GM10248 (cell line): ENCODE results near the gene MIGA2.
A peak's percentile ranks its signal among the peaks of the same experiment; 100 is the strongest.
"Not testable (repeated sequence)": the region's sequence is repeated elsewhere in the genome, so short reads cannot be mapped to it uniquely, and the experiment has no call there.

Experiments
- CTCF ChIA-PET: fragments of 300-600 bp; sonication (Branson Sonifier 250); formaldehyde crosslinking; extraction: SDS; loops from one replicate; lab custom pipeline; 2021; ENCODE audit warnings: antibody characterized with exemption; lab: Yijun Ruan, JAX
- POLR2A ChIA-PET: fragments of 350-650 bp; sonication (Branson Sonifier 250); formaldehyde crosslinking; extraction: SDS; loops from one replicate; lab custom pipeline; 2020; ENCODE audit warnings: antibody characterized with exemption; lab: Yijun Ruan, JAX
- DNase-seq: peaks from one replicate; pipeline ENCODE4 v3.0.0; 2012; ENCODE audit errors: extremely low spot score
- TF ChIP-seq, protein P1 (sequence below): IDR thresholded peaks from 2 replicates; pipeline ENCODE4 v1.5.1; 2012; ENCODE audit warnings: mild to moderate bottlenecking, low read depth; ENCODE audit errors: extremely low read depth, missing control alignments, control extremely low read depth

Gene MIGA2

DNA sequence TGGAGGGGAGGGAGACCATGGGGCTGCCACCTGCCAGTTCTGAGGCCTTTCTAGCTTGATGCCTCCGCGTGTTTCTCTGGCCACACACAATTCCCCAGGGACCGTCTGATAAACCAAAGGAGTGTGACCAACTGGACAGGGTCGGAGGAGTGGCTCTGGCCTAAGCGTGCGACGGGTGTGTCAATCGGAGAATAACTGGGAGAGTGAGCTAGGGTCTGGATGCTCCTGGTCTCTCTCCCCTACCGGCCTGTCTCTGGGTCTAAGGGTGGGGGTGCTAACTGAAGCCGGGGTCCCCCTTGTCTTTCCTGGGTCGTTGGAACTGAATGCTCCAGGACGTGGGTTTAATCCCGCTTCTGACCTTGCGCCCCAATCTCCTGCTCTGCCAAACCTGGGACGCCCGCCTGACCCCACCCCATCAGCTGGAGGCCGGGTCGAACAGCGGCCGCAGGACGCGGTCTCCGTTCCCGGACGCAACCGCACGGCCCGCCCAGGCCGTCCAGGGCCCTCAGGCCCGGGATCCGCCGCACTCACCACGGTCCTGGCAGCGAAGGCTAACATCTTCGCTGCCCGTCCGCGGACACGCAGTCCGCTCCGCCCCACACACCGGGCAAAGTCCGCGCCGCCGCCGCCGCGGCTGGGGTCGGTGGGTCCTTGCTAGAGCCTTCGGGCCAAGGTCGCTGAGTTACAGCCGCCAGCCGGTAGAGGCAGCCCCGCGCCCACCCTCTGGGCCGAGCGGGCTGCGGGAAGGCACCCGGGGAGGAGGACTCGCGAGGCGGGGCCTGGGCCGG is 73.7 kb downstream of the MIGA2 start:
- CTCF ChIA-PET, result interaction anchor here (0.6 to 5.2 kb wide), 2 partner anchors 21 to 33 kb away, joined by 3 to 25 read pairs; no protein-coding TSS in a partner anchor
- no peak for DNase-seq
- POLR2A ChIA-PET, result interaction anchor here (1.7 kb wide), 1 partner anchor 33 kb away, joined by 5 read pairs; no protein-coding TSS in a partner anchor
- TF ChIP-seq, protein P1, sequence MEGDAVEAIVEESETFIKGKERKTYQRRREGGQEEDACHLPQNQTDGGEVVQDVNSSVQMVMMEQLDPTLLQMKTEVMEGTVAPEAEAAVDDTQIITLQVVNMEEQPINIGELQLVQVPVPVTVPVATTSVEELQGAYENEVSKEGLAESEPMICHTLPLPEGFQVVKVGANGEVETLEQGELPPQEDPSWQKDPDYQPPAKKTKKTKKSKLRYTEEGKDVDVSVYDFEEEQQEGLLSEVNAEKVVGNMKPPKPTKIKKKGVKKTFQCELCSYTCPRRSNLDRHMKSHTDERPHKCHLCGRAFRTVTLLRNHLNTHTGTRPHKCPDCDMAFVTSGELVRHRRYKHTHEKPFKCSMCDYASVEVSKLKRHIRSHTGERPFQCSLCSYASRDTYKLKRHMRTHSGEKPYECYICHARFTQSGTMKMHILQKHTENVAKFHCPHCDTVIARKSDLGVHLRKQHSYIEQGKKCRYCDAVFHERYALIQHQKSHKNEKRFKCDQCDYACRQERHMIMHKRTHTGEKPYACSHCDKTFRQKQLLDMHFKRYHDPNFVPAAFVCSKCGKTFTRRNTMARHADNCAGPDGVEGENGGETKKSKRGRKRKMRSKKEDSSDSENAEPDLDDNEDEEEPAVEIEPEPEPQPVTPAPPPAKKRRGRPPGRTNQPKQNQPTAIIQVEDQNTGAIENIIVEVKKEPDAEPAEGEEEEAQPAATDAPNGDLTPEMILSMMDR, result no peak

GRCh38 chr9:129110740-129111527 is 74.5 kb downstream of the MIGA2 start, which contains the start of the genes CRAT and PTPA:
Gene CRAT (minus strand): TSS chr9:129110793. CDS start chr9:129110509, 284 bp downstream.
Gene PTPA (plus strand): TSS chr9:129111415. CDS start chr9:129111601, 186 bp downstream.
- TF ChIP-seq, protein P1, result no peak
- POLR2A ChIA-PET, result interaction anchor here (0.7 to 1.7 kb wide), 2 partner anchors 32 to 185 kb away, joined by 4 to 5 read pairs; no protein-coding TSS in a partner anchor
- CTCF ChIA-PET, result interaction anchor here (1.4 to 5.8 kb wide), 3 partner anchors 20 to 500 kb away, joined by 3 to 38 read pairs (median 25); no protein-coding TSS in a partner anchor
- peak; percentile 100 for DNase-seq

DNA sequence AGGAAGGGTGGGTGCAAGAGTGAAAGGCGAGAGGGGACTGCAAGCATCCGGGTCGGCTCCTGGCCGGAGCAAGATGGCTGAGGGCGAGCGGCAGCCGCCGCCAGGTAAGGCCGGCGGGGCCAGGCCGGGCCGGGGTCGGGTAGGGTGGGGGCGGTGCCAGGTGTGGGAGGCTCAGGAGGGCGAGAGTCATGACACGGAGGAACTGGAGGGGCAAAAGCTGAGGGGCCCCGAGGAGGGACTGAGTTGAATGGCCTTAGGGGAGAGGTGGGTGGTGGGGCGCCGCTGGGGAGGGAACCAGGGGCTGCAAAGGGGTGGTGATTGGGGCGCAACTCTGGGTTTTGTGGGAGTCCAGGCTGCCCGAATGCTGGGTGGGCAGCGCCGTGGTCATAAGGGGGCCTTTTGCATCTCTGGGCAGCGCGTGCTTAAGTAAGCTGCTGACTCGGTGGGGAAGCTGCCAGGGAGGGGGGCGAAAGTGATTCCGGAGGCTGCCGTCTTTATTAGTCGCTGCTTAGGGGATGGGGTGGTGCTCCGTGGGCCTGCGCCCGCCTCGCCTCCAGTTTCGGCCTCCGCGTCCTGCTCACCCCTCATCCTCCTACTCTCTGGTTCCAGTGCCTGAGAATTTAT is 75.2 kb downstream of the MIGA2 start:
- TF ChIP-seq, protein P1, result no peak
- ChIA-PET POLR2A (interaction anchor here (0.5 to 1.7 kb wide), 3 partner anchors 31 to 409 kb away, joined by 4 to 5 read pairs (median 5); no protein-coding TSS in a partner anchor), CTCF (interaction anchor here (1.4 to 5.8 kb wide), 5 partner anchors 11 to 499 kb away, joined by 3 to 38 read pairs (median 6); no protein-coding TSS in a partner anchor)
- DNase-seq, result peak; percentile 52

DNA sequence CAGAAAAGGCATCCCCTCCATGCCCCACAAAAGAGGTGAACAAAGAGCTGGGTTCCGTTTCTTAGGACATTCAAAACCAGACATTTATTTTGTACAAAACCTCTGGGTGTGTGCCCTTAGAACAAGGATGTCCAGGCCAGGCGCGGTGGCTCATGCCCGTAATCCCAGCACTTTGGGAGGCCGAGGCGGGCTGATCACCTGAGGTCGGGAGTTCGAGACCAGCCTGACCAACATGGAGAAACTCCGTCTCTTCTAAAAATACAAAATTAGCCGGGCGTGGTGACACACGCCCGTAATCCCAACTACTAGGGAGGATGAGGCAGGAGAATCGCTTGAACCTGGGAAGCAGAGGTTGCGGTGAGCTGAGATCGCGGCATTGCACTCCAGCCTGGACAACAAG is 76.1 kb downstream of the MIGA2 start:
- POLR2A ChIA-PET, DNase-seq: not testable (repeated sequence)
- CTCF ChIA-PET, result interaction anchor here (1.4 to 5.8 kb wide), 7 partner anchors 10 to 511 kb away, joined by 3 to 38 read pairs (median 6); no protein-coding TSS in a partner anchor

DNA sequence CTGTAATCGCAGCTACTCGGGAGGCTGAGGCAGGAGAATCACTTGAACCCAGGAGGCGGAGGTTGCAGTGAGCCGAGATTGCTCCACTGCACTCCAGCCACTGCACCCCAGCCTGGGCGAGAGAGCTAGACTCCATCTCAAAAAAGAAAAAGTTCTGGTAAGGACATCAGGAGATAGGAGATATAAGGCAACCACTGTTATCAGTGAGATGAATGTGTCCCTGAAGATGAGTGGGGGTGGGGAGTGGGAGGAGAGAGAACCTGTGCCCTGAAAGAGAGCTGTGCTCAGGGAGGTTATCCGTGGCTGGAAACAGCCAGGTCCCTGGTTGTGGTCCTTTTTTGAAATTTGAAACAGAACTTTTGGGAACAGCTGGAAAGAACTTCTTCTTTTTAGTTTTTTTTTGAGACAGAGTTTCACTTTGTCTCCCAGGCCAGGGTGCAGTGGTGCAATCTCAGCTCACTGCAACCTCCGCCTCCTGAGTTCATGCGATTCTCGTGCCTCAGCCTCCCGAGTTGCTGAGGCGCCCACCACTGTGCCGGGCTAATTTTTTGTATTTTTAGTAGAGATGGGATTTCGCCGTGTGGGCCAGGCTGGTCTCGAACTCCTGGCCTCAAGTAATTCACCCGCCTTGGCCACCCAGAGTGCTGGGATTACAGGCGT is 77.3 kb downstream of the MIGA2 start:
- DNase-seq, result no peak
- TF ChIP-seq, protein P1, result no peak
- ChIA-PET POLR2A (no interaction called here), CTCF (interaction anchor here (1.5 to 5.8 kb wide), 6 partner anchors 9 to 510 kb away, joined by 5 to 38 read pairs (median 10); no protein-coding TSS in a partner anchor)

- no peak for DNase-seq
- POLR2A ChIA-PET, result interaction anchor here (0.5 to 0.6 kb wide), 2 partner anchors 395 to 565 kb away, joined by 3 to 4 read pairs; partner anchors contain the start of gene ZDHHC12
- CTCF ChIA-PET, result interaction anchor here (5.8 kb wide), 1 partner anchor 12 kb away, joined by 44 read pairs; no protein-coding TSS in a partner anchor
- TF ChIP-seq, protein P1, result no peak
Measured at GRCh38 chr9:129118799-129119198, 82.4 kb downstream of the MIGA2 start.
